Measurements from ENCODE around the gene PABPN1. TPM values are rescaled to one million over a fixed set of nuclear protein-coding genes. Genes with fewer than 3 reads are reported as not detected.
A peak's percentile ranks its signal among the peaks of the same experiment; 100 is the strongest.

The PABPN1 gene
- total RNA-seq, 1 donor from 2014 or later = 277 TPM

GRCh38 chr14:23296012-23296777, 25.1 kb upstream of the PABPN1 start:
- intact Hi-C loops (cut with micrococcal nuclease) = no loop called here
- Mint-ChIP-seq H3K4me3 (no peak overlapping the region), H3K9me3 (no peaks in the 10 kb centered on the region), H3K36me3 (ENCODE audit: low read depth) (peaks cover 21% of the 10 kb centered on the region), H3K27me3 (no peaks in the 10 kb centered on the region), H3K4me1 (peaks cover 21% of the 10 kb centered on the region), H3K27ac (peak overlapping the region; percentile 12)
- peak; percentile 51 for DNase-seq

GRCh38 chr14:23297096-23297495, 24.2 kb upstream of the PABPN1 start:
- intact Hi-C loops (cut with micrococcal nuclease) = no loop called here
- Mint-ChIP-seq H3K4me1 (peaks cover 23% of the 10 kb centered on the region), H3K27ac (no peak overlapping the region), H3K36me3 (ENCODE audit: low read depth) (peaks cover 23% of the 10 kb centered on the region), H3K27me3 (no peaks in the 10 kb centered on the region), H3K4me3 (no peak overlapping the region), H3K9me3 (no peaks in the 10 kb centered on the region)
- DNase-seq = peak; percentile 53

- intact Hi-C loops (cut with micrococcal nuclease) = loop anchor here (2.0 kb wide), 1 partner anchor 177 kb away; no protein-coding TSS in a partner anchor
- no peaks in the 10 kb centered on the region for H3K9me3 Mint-ChIP-seq
- peaks cover 23% of the 10 kb centered on the region for H3K36me3 Mint-ChIP-seq (ENCODE audit: low read depth)
- peak overlapping the region; percentile 29 for H3K27ac Mint-ChIP-seq
- DNase-seq = peak; percentile 53
- H3K4me3 Mint-ChIP-seq = no peak overlapping the region
- H3K4me1 Mint-ChIP-seq = peaks cover 26% of the 10 kb centered on the region
- no peaks in the 10 kb centered on the region for H3K27me3 Mint-ChIP-seq
Measured at GRCh38 chr14:23297611-23298277, 23.5 kb upstream of the PABPN1 start.

- DNase-seq = peak; percentile 69
- peak overlapping the region; percentile 55 for H3K27ac Mint-ChIP-seq
- intact Hi-C loops (cut with micrococcal nuclease) = loop anchor here (2.0 kb wide), 1 partner anchor 179 kb away; no protein-coding TSS in a partner anchor
- H3K36me3 Mint-ChIP-seq (ENCODE audit: low read depth) = peaks cover 23% of the 10 kb centered on the region
- peak overlapping the region; percentile 49 for H3K4me3 Mint-ChIP-seq
- H3K9me3 Mint-ChIP-seq = no peaks in the 10 kb centered on the region
- no peaks in the 10 kb centered on the region for H3K27me3 Mint-ChIP-seq
- peaks cover 28% of the 10 kb centered on the region for H3K4me1 Mint-ChIP-seq
Measured at GRCh38 chr14:23299211-23299957, 21.9 kb upstream of the PABPN1 start.

DNA sequence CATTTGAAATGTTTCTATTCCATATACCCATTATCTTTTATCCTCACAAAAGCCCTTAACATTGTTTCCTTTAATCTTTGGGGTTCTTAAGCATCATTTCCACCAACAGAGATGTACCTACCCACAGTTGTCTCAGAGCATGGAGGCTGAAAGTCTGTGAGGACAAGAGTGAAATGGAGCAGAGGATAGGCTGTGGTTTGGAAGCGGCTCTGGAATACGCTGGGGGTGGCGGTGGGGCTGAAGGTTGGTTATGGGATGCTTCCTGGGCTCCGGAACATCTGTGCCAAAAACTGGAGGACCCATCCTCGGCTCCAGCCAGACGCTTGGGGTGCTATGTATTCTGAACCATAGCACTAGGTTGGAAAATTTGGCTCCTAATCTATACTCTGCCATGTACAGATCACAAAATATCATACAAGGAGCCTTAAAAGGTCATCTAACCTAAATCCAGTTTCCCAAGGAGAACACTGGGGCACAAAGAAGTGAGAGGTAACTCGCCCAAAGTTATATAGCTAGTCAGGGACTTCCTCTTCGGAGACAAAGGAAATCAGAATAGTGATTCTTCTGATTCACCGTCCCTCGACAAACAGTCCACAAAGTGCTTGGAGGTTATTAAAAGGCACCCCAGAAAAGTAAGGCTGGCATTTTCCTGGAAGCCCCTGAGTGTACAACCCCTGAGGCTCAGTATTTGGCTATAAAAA, 21.1 kb upstream of the PABPN1 start:
- intact Hi-C loops (cut with micrococcal nuclease) = loop anchor here (1.0 to 5.0 kb wide), 4 partner anchors 33 to 373 kb away; partner anchors contain the start of genes ACIN1, C14orf119 and PRMT5
- H3K36me3 Mint-ChIP-seq (ENCODE audit: low read depth) = peaks cover 23% of the 10 kb centered on the region
- H3K9me3 Mint-ChIP-seq = no peaks in the 10 kb centered on the region
- H3K4me1 Mint-ChIP-seq = peaks cover 26% of the 10 kb centered on the region
- H3K27ac Mint-ChIP-seq = peak overlapping the region; percentile 99
- H3K4me3 Mint-ChIP-seq = peak overlapping the region; percentile 98
- DNase-seq = peak; percentile 57
- H3K27me3 Mint-ChIP-seq = peaks cover 3% of the 10 kb centered on the region

- peak; percentile 77 for DNase-seq
- peaks cover 23% of the 10 kb centered on the region for H3K36me3 Mint-ChIP-seq (ENCODE audit: low read depth)
- H3K9me3 Mint-ChIP-seq = no peaks in the 10 kb centered on the region
- intact Hi-C loops (cut with micrococcal nuclease) = loop anchor here (1.0 to 5.0 kb wide), 6 partner anchors 14 to 373 kb away; partner anchors contain the start of genes ACIN1, C14orf119, HOMEZ and NGDN
- peak overlapping the region; percentile 99 for H3K27ac Mint-ChIP-seq
- H3K4me1 Mint-ChIP-seq = peaks cover 26% of the 10 kb centered on the region
- peaks cover 3% of the 10 kb centered on the region for H3K27me3 Mint-ChIP-seq
- H3K4me3 Mint-ChIP-seq = peak overlapping the region; percentile 98
Measured at GRCh38 chr14:23300687-23301223, 20.5 kb upstream of the PABPN1 start.

DNA sequence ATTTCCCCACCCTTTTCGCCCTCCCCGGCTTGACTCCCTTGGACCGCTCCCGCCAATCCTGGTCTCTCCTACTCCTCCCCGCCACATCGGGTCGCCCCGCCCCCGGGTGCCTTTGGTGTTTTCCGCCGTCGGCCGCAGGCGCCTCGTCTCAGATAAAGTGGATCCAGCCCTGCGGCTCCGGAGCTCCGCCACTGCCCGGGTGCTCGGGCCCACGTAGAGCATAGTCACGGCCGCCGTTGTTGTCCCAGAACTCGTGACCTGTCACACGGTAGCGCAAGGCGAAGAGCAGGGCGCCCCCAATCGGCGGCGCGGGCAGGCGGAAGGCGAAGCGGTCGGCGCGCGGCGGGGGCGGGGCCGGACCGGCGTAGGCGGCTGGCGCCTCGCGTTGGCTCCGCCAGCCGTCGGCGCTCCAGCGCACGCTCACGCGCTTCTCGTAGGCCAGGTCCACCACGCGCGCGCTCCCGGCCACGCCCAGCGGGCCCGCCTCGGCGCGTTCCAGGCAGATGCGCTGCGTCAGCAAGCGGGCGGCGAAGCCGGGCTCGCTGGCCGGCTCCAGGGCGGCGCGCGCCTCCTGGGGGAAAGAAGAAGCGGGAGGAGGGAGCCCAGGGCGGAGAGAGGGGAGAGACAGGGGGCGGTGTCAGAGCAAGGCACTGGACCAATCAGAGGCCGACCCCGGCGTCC, 19.8 kb upstream of the PABPN1 start:
- Mint-ChIP-seq H3K4me1 (peaks cover 30% of the 10 kb centered on the region), H3K9me3 (no peaks in the 10 kb centered on the region), H3K36me3 (ENCODE audit: low read depth) (peaks cover 22% of the 10 kb centered on the region), H3K27ac (peak overlapping the region; percentile 99), H3K4me3 (peak overlapping the region; percentile 98), H3K27me3 (peaks cover 6% of the 10 kb centered on the region)
- intact Hi-C loops (cut with micrococcal nuclease) = loop anchor here (1.0 to 5.0 kb wide), 5 partner anchors 15 to 374 kb away; partner anchors contain the start of genes ACIN1, C14orf119, HOMEZ and NGDN
- DNase-seq = peak; percentile 100

DNA sequence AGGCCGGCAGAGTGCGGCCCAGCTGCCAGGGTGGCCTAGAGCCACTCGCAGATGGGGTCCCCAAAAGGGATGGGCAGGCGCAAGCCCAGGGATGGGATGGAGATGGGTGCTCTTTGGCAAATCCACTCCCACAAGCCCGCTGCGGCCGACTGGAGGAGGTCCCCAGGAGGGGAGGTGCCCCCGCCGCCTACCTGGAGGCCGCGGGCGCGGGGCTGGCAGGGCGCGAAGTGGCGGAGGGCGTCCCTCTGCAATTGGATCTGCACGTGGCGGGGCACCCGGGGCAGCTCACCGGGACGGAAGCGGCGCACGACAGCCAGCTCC, 19.3 kb upstream of the PABPN1 start:
- peaks cover 18% of the 10 kb centered on the region for H3K36me3 Mint-ChIP-seq (ENCODE audit: low read depth)

DNA sequence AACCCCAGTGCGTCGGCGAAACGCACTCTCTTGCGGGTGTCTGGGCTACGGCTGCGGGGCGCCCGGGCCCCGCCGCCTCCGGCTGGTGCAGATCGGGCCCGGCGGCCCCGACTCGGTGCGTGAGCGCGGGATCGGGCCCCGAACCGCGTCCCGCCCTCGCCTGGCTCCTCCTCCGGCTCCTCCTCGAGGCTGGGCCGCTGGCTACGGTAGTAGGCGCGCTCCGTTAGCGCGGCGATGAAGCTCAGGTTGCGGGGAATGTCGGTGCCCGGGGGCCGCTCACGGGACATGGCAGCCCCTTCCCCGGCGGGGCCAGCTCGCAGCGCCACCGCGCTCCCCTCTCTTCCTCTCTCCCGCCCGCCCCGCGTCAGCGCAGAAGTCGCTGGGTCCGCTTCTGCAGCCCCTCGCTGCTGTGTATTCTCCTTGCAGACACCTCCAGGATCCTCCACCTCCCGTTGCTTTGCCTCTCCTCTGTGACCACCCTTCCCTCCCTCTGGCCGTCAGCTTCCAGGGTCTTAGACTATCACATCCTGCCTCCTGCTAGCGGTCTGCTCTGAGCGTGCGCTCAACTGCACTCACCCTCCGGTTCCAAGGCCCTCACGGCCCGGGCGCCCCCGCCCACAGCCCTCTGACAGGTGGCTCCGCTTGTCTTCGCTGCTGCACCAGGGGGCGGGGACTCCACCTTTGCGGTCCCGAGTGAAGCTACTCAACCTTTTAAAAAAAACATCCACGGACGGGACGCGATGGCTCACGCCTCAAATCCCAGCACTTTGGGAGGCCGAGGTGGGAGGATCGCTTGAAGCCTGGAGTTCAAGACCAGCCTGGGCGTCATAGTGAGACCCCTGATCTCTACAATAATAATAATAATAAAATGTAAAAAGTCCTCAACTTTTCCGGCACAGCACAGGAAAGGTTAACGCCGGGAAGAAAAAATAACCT, 18.7 kb upstream of the PABPN1 start, which contains the start of gene PPP1R3E:
Gene PPP1R3E, minus strand, starts transcription at position 570 of the 936 bp plus-strand sequence. Its CDS starts 283 bp downstream, at position 287.
- intact Hi-C loops (cut with micrococcal nuclease) = loop anchor here (5.0 kb wide), 1 partner anchor 375 kb away; the partner anchor contains the start of gene PRMT5
- H3K36me3 Mint-ChIP-seq (ENCODE audit: low read depth) = peaks cover 12% of the 10 kb centered on the region
- no peaks in the 10 kb centered on the region for H3K9me3 Mint-ChIP-seq
- peaks cover 30% of the 10 kb centered on the region for H3K4me1 Mint-ChIP-seq
- H3K27ac Mint-ChIP-seq = peak within 1 kb of the TSS; percentile 100
- peaks cover 6% of the 10 kb centered on the region for H3K27me3 Mint-ChIP-seq
- peak; percentile 95 for DNase-seq
- peak within 1 kb of the TSS; percentile 98 for H3K4me3 Mint-ChIP-seq

More for the DNA sequence above, 19.3 kb upstream of the PABPN1 start:
- Mint-ChIP-seq H3K4me3 (peak overlapping the region; percentile 98), H3K9me3 (no peaks in the 10 kb centered on the region), H3K4me1 (peaks cover 30% of the 10 kb centered on the region), H3K27ac (peak overlapping the region; percentile 99), H3K27me3 (peaks cover 6% of the 10 kb centered on the region)
- no peak for DNase-seq
- intact Hi-C loops (cut with micrococcal nuclease) = loop anchor here (1.0 to 5.0 kb wide), 5 partner anchors 16 to 375 kb away; partner anchors contain the start of genes ACIN1, C14orf119, HOMEZ and NGDN

- Mint-ChIP-seq H3K27ac (peak within 1 kb of the TSS; percentile 70), H3K27me3 (peaks cover 8% of the 10 kb centered on the region), H3K4me1 (peaks cover 19% of the 10 kb centered on the region), H3K36me3 (ENCODE audit: low read depth) (no peaks in the 10 kb centered on the region), H3K9me3 (no peaks in the 10 kb centered on the region), H3K4me3 (peak within 1 kb of the TSS; percentile 79)
- peak; percentile 78 for DNase-seq
- intact Hi-C loops (cut with micrococcal nuclease) = no loop called here
Measured at GRCh38 chr14:23306412-23307145, 14.7 kb upstream of the PABPN1 start, which contains the start of gene BCL2L2. Gene BCL2L2 (plus strand): TSS chr14:23306833. CDS start chr14:23307768, 935 bp downstream.

DNA sequence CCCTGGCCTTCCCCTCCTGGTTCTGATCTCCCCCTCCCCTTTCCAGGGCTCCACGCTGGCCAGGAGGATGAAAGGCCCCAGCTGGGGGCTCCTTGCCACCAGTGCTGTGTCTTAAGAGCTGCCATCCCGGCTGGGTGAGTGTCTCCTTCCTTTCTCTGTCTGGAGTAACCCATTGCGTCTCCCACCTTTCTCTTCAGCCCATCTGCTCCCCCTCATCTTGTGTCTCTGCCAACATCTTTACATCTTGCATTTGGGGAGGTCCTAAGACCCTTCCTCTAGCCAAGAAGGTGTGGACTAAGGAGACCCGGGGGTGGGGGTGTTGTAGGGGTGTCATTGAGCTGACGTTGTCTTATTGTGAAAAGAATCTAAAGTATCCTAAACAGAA, 14.1 kb upstream of the PABPN1 start:
- intact Hi-C loops (cut with micrococcal nuclease) = no loop called here
- H3K27ac Mint-ChIP-seq = peak overlapping the region; percentile 70
- no peaks in the 10 kb centered on the region for H3K9me3 Mint-ChIP-seq
- peaks cover 19% of the 10 kb centered on the region for H3K4me1 Mint-ChIP-seq
- peaks cover 8% of the 10 kb centered on the region for H3K27me3 Mint-ChIP-seq
- H3K4me3 Mint-ChIP-seq = peak overlapping the region; percentile 79
- DNase-seq = no peak
- no peaks in the 10 kb centered on the region for H3K36me3 Mint-ChIP-seq (ENCODE audit: low read depth)
